ENCODE results near the gene SBNO2.

The SBNO2 gene

DNA sequence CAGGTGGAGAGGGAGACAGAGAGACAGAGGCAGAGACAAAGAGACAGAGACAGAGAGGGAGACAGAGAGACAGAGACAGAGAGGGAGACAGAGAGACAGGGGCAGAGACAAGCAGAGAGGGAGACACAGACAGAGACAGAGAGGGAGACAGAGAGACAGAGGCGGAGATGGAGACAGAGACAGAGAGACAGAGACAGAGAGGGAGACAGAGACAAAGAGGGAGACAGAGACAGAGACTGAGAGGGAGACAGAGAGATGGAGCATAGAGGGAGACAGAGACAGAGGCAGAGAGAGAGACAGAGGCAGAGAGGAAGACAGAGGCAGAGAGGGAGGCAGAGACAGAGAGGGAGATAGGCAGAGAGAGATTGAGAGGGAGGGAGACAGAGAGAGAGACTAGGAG, 29.3 kb downstream of the SBNO2 start:
- H3K9me3 ChIP-seq (ENCODE audit: control insufficient read depth, low read depth, low read length), result no peaks in the 10 kb centered on the region
- no peaks in the 10 kb centered on the region for H3K27me3 ChIP-seq (ENCODE audit: control insufficient read depth, insufficient read depth, low read length)
- H3K4me3 ChIP-seq (ENCODE audit: low read length), result no peak overlapping the region
- no peaks in the 10 kb centered on the region for H3K36me3 ChIP-seq (ENCODE audit: control insufficient read depth, low read depth, low read length)
- no peak overlapping the region for H3K9ac ChIP-seq (ENCODE audit: low read length)
- H3K27ac ChIP-seq (ENCODE audit: low read length), result no peak overlapping the region
- H3K4me1 ChIP-seq (ENCODE audit: control insufficient read depth, low read depth, low read length), result peaks cover 4% of the 10 kb centered on the region

DNA sequence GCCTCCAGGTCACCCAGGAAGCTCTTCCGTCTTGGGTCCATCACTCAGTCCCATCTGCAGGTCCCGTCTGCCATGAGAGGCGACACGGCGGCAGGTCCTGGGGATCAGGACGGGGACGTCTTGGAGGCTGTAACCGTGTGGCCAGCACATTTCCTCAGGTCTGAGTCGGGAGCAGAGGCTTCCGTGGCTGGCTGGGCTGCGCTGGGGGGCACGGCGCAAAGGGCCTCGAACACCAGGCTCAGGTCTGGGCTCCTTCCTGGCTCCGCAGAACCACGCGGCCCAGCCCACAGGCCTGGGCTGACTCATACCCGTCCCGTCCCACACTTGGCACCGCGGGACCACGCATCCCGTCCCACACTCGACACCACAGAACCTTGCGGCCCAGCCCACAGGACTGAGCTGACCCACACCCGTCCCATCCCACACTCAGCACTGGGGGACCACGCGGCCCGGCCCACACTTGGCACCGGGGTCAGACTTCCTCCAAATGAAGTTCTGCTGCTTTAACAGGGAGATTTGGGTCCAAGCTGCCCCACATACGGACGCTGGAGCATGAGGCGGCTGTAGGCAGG, 30.2 kb downstream of the SBNO2 start:
- Histone ChIP-seq H3K4me3 (ENCODE audit: low read length) (no peak overlapping the region), H3K27me3 (ENCODE audit: control insufficient read depth, insufficient read depth, low read length) (no peaks in the 10 kb centered on the region), H3K4me1 (ENCODE audit: control insufficient read depth, low read depth, low read length) (peaks cover 4% of the 10 kb centered on the region), H3K27ac (ENCODE audit: low read length) (no peak overlapping the region), H3K36me3 (ENCODE audit: control insufficient read depth, low read depth, low read length) (no peaks in the 10 kb centered on the region), H3K9me3 (ENCODE audit: control insufficient read depth, low read depth, low read length) (no peaks in the 10 kb centered on the region), H3K9ac (ENCODE audit: low read length) (no peak overlapping the region)

DNA sequence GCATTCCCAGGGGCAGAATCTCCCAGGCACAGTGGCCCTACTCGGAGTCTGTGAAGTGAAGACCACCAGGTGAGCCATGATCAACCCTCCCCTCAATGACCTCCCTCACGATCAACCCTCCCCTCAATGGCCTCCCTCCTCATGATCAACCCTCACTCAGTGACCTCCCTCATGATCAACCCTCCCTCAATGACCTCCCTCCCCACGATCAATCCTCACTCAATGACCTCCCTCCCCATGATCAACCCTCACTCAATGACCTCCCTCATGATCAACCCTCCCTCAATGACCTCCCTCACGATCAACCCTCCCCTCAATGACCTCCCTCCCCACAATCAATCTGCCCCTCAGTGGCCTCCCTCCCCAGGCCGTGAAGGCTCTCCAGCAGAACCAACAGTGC, 32.1 kb downstream of the SBNO2 start:
- Histone ChIP-seq H3K9me3 (ENCODE audit: control insufficient read depth, low read depth, low read length) (no peaks in the 10 kb centered on the region), H3K27me3 (ENCODE audit: control insufficient read depth, insufficient read depth, low read length) (no peaks in the 10 kb centered on the region), H3K27ac (ENCODE audit: low read length) (no peak overlapping the region), H3K4me3 (ENCODE audit: low read length) (no peak overlapping the region), H3K9ac (ENCODE audit: low read length) (no peak overlapping the region), H3K36me3 (ENCODE audit: control insufficient read depth, low read depth, low read length) (no peaks in the 10 kb centered on the region), H3K4me1 (ENCODE audit: control insufficient read depth, low read depth, low read length) (peaks cover 4% of the 10 kb centered on the region)

DNA sequence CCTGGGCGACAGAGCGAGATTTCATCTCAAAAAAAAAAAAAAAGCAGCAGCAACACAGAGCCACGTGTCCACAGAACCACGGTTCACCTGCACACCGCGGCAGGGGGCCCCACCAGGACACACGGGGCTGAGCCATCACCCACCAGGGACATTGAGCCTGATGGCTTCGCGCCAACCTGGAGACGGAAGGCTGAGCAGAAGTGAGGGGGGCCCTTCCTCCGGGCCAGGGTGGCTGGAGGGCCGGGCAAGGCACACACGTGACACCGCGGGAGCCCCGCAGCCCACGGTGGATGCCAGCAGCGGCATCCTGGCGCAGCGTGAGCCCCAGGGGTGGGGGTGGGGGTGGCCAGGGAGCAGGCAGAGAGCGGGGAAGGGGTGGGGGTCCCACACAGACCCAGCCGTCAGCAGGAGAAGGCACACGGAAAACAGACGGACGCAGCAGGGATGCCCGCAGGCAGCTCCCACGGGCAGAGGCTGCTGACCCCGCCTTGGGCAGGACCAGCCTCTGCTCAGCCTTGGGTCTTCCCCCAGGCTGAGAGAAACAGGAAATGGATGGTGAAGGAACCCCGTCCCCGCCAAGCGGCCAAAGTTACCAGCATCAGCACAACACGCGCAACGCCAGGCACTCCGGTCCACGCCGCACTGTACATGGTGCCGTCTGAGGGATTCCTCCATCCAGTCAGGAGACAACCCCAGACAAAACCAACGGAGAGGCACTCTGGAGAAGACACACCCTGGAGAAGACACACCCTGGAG, 33.6 kb downstream of the SBNO2 start:
- Histone ChIP-seq H3K36me3 (ENCODE audit: control insufficient read depth, low read depth, low read length) (no peaks in the 10 kb centered on the region), H3K27me3 (ENCODE audit: control insufficient read depth, insufficient read depth, low read length) (no peaks in the 10 kb centered on the region), H3K27ac (ENCODE audit: low read length) (no peak overlapping the region), H3K4me3 (ENCODE audit: low read length) (no peak overlapping the region), H3K4me1 (ENCODE audit: control insufficient read depth, low read depth, low read length) (no peaks in the 10 kb centered on the region), H3K9ac (ENCODE audit: low read length) (no peak overlapping the region), H3K9me3 (ENCODE audit: control insufficient read depth, low read depth, low read length) (no peaks in the 10 kb centered on the region)

DNA sequence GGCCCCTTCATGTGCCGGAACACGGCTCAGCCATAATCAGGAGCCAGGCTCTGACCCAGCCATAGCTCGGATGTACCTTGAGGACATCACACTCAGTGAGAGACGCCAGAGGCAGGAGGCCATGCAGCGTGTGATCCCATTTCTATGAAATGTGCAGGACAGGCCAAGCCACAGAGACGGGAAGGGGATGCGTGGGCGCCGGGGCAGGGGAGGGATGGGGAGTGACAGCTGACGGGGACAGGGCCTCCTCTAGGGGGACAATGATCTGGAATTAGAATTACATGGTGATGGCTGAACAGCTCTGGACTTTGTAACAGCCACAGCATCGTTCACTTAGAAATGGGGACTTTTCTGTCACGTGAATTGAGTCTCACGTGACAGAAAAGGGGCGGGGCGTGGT, 34.9 kb downstream of the SBNO2 start:
- Histone ChIP-seq H3K4me3 (ENCODE audit: low read length) (no peak overlapping the region), H3K36me3 (ENCODE audit: control insufficient read depth, low read depth, low read length) (no peaks in the 10 kb centered on the region), H3K9me3 (ENCODE audit: control insufficient read depth, low read depth, low read length) (no peaks in the 10 kb centered on the region), H3K9ac (ENCODE audit: low read length) (no peak overlapping the region), H3K4me1 (ENCODE audit: control insufficient read depth, low read depth, low read length) (no peaks in the 10 kb centered on the region), H3K27me3 (ENCODE audit: control insufficient read depth, insufficient read depth, low read length) (no peaks in the 10 kb centered on the region), H3K27ac (ENCODE audit: low read length) (no peak overlapping the region)

DNA sequence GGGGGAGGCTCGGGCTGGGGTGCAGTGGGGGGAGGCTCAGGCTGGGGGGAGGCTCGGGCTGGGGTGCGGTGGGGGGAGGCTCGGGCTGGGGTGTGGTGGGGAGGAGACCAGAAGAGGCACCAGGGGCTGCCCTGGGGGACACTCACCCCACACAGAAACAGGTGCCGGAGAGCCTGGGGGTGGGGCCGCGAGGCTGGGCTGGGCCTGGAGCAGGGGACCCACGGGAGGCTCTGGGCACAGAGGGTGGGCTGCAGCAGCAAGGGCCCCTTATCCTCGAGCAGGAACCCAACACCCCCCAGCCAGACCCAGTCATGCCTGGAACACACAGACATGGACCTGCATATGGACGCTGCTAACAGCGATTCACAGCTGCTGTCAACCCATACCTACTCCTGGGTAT, 35.9 kb downstream of the SBNO2 start:
- Histone ChIP-seq H3K4me1 (ENCODE audit: control insufficient read depth, low read depth, low read length) (no peaks in the 10 kb centered on the region), H3K4me3 (ENCODE audit: low read length) (no peak overlapping the region), H3K27me3 (ENCODE audit: control insufficient read depth, insufficient read depth, low read length) (no peaks in the 10 kb centered on the region), H3K9ac (ENCODE audit: low read length) (no peak overlapping the region), H3K36me3 (ENCODE audit: control insufficient read depth, low read depth, low read length) (no peaks in the 10 kb centered on the region), H3K9me3 (ENCODE audit: control insufficient read depth, low read depth, low read length) (no peaks in the 10 kb centered on the region), H3K27ac (ENCODE audit: low read length) (no peak overlapping the region)

DNA sequence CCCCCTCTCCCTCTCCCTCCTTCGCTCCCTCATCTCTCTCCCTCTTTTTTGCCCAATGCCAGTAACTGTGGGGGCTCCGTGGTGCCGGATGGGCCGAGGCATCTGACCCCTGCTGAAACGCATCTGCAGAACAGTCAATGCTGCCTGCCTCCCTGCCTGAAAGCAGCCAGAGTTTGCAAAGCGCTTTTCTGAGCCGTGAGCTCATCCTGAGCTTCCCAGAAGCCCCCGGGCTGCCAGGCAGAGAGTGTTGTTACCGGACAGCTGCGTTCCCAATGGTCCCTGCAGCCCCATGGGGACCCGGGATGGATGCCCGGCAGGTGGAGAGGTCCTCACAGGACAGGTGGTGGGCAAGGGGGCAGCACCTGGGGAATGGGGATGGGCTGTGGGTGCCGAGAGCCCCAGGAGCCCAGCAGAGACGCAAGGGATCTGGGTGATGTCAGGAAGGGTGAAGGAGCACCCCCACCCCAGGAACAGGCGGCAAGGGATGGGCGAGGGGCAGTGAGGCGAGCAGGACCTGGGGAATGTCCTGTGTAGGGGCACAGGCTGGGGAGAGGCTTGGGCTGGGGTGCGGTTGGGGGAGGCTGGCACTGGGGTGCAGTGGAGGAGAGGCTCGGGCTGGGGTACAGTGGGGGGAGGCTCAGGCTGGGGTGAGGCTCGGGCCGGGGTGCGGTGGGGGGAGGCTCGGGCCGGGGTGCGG, 37.3 kb downstream of the SBNO2 start:
- Histone ChIP-seq H3K4me3 (ENCODE audit: low read length) (no peak overlapping the region), H3K9me3 (ENCODE audit: control insufficient read depth, low read depth, low read length) (no peaks in the 10 kb centered on the region), H3K4me1 (ENCODE audit: control insufficient read depth, low read depth, low read length) (peaks cover 4% of the 10 kb centered on the region), H3K27me3 (ENCODE audit: control insufficient read depth, insufficient read depth, low read length) (no peaks in the 10 kb centered on the region), H3K36me3 (ENCODE audit: control insufficient read depth, low read depth, low read length) (no peaks in the 10 kb centered on the region), H3K27ac (ENCODE audit: low read length) (no peak overlapping the region), H3K9ac (ENCODE audit: low read length) (no peak overlapping the region)

DNA sequence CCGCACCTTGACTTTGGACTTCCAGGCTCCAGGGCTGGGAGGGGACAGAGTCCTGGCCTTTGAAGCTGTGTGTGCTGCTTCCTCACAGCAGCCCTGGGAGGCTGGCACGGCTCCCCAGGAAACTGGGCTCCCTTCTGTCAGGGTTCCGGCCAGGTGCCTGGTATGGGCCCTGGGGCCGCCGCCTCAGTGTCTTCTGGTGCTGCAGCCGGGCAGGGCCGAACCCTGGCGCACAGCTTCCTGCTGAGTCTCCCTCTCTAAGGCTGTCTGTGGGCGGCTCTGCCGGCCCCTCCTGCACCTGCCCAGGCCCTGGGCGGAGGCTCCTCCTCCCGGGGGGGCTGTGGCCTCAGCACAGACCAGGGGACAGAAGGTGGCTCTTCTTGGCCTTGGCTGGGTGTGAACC, 37.9 kb downstream of the SBNO2 start:
- no peaks in the 10 kb centered on the region for H3K36me3 ChIP-seq (ENCODE audit: control insufficient read depth, low read depth, low read length)
- H3K27me3 ChIP-seq (ENCODE audit: control insufficient read depth, insufficient read depth, low read length), result no peaks in the 10 kb centered on the region
- no peak overlapping the region for H3K4me3 ChIP-seq (ENCODE audit: low read length)
- no peak overlapping the region for H3K27ac ChIP-seq (ENCODE audit: low read length)
- H3K9ac ChIP-seq (ENCODE audit: low read length), result no peak overlapping the region
- no peaks in the 10 kb centered on the region for H3K9me3 ChIP-seq (ENCODE audit: control insufficient read depth, low read depth, low read length)
- H3K4me1 ChIP-seq (ENCODE audit: control insufficient read depth, low read depth, low read length), result peaks cover 4% of the 10 kb centered on the region

DNA sequence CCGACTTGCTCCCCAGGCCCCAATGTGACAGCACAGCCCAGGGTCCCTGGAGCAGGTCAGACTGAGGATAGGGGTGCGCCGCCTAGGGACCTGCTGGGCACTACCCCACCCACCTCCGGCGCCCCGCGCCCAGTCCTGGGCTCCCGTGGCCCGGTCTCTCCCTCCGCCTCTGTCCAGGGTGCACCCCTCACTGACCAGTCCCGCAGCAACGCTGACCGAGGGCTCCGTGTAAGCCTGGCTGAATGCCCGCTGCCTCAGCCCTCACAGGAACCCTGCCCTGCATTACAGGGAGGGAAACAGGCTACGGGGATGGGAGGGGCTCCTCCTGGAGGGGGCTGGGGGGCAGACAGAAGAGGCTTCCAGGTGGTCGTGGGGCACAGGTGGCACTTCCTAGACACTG, 38.6 kb downstream of the SBNO2 start:
- Histone ChIP-seq H3K36me3 (ENCODE audit: control insufficient read depth, low read depth, low read length) (no peaks in the 10 kb centered on the region), H3K4me3 (ENCODE audit: low read length) (no peak overlapping the region), H3K27ac (ENCODE audit: low read length) (no peak overlapping the region), H3K4me1 (ENCODE audit: control insufficient read depth, low read depth, low read length) (peaks cover 4% of the 10 kb centered on the region), H3K27me3 (ENCODE audit: control insufficient read depth, insufficient read depth, low read length) (no peaks in the 10 kb centered on the region), H3K9ac (ENCODE audit: low read length) (no peak overlapping the region), H3K9me3 (ENCODE audit: control insufficient read depth, low read depth, low read length) (no peaks in the 10 kb centered on the region)

DNA sequence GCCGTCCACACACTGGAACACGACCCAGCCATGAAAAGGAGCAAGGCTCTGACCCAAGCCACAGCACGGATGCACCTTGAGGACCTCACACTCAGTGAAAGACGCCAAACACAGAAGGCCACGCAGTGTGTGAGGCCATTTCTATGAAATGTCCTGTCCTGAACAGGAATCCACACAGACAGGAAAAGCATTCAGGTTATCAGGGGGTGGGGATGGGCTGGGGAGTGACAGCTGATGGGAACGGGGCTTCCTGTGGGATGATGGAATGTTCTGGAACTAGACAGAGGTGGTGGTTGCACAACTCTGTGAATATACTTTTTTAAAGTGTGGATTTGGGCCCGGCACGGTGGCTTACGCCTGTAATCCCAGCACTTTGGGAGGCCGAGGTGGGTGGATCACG, 39.6 kb downstream of the SBNO2 start:
- Histone ChIP-seq H3K4me3 (ENCODE audit: low read length) (no peak overlapping the region), H3K9ac (ENCODE audit: low read length) (no peak overlapping the region), H3K27me3 (ENCODE audit: control insufficient read depth, insufficient read depth, low read length) (no peaks in the 10 kb centered on the region), H3K27ac (ENCODE audit: low read length) (no peak overlapping the region), H3K36me3 (ENCODE audit: control insufficient read depth, low read depth, low read length) (no peaks in the 10 kb centered on the region), H3K4me1 (ENCODE audit: control insufficient read depth, low read depth, low read length) (peaks cover 4% of the 10 kb centered on the region), H3K9me3 (ENCODE audit: control insufficient read depth, low read depth, low read length) (no peaks in the 10 kb centered on the region)

DNA sequence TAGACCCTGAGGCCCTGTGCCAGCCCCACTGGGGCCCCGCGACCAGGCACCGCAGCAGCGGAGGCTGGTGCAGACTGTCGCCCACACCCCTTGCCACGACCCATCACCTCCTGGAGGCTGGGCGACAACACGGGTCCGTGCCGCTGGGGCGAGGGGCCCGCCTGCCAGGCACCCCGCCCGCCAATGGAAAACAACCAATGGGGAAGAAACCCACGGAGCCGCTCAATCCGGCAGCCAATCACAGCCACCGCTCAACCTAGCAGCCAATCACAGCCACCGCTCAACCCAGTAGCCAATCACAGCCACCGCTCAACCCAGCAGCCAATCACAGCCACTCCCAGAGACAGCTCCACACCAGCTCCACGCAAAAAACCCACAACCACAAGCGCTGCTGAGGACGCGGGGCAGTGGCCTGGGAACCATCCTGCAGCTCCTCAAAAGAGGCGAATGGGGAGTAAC, 40.6 kb downstream of the SBNO2 start:
- H3K9me3 ChIP-seq (ENCODE audit: control insufficient read depth, low read depth, low read length), result no peaks in the 10 kb centered on the region
- peaks cover 4% of the 10 kb centered on the region for H3K4me1 ChIP-seq (ENCODE audit: control insufficient read depth, low read depth, low read length)
- H3K27ac ChIP-seq (ENCODE audit: low read length), result no peak overlapping the region
- H3K36me3 ChIP-seq (ENCODE audit: control insufficient read depth, low read depth, low read length), result no peaks in the 10 kb centered on the region
- no peak overlapping the region for H3K4me3 ChIP-seq (ENCODE audit: low read length)
- H3K9ac ChIP-seq (ENCODE audit: low read length), result no peak overlapping the region
- H3K27me3 ChIP-seq (ENCODE audit: control insufficient read depth, insufficient read depth, low read length), result no peaks in the 10 kb centered on the region
